GM19239 (cell line): ENCODE measurements around the gene HDHD3.

ENCODE experiments used
- DNase-seq: peaks from one replicate; pipeline ENCODE4 v3.0.0; 2011; ENCODE audit warnings: low spot score; ENCODE audit not compliant: insufficient read length
- FAIRE-seq: peaks from 2 replicates; lab custom pipeline; 2011; peaks lifted over from hg19 to GRCh38; lab: Jason Lieb, UNC

HDHD3 gene

GRCh38 chr9:113341712-113342410 is 34.9 kb downstream of the HDHD3 start:
- DNase-seq (no peak), FAIRE-seq (no peak)

DNA sequence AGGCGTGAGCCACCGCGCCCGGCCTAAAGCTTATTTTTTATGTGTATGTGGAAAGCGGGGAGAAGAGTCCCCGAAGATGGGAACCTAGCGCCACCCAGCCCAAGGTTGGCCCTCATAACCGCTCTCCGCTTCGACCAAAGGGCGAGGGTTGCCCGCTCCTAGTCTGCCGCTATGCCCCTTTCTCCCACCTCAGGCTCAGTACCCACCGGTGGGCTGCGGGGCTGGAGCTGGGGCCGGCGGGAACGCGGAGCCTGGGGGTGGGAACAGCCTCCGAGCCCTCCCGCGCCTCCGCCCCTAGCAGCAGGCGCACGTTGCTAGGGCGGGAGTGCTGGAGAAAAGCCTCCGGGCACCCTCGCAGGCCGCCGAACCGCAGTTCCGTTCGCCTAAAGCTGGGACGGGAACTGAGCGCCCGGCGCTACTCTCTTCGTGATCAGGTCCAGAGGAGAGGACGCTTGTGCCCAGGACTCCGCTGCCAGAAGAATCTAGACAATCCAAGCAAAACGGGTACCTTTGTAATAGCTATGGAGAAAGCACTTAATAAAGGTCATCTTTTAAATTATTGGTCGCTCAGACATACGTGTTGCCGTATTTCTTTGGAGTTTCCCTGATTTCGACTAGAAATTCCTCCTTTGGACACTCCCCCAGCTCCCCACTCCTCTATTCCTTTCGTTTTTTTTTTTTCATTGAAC is 36.6 kb downstream of the HDHD3 start, which contains the start of gene WDR31:
WDR31 (minus strand) TSS at position 265 of the 689 bp plus-strand sequence. CDS start 8,253 bp downstream, outside the sequence.
- FAIRE-seq, result peak; percentile 68

GRCh38 chr9:113337714-113338113 is 39.1 kb downstream of the HDHD3 start:
- DNase-seq (no peak), FAIRE-seq (no peak)

More for the DNA sequence above, 36.6 kb downstream of the HDHD3 start, which contains the start of gene WDR31:
- DNase-seq, result peak; percentile 89

DNA sequence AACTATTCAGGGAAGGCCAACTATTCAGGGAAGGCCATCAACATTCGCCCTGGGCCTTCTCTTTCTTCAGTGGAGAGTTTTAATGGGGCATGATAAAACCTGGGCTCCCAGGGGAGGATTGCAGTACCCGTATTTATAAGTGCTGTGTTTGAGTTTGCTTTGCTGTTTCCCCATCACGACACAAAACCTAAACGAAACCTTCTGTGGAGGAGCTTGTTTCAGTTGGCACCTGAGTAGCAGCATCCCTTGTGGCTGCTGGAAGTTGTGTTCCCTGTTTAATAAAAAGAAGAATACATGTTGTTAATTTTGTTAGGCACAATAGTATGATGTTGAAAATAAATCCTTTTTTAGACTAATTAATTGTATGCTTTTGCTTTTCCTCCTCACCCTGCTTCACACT is 45.0 kb downstream of the HDHD3 start:
- FAIRE-seq (no peak), DNase-seq (no peak)

GRCh38 chr9:113328045-113328782 is 48.6 kb downstream of the HDHD3 start:
- FAIRE-seq, result no peak

DNA sequence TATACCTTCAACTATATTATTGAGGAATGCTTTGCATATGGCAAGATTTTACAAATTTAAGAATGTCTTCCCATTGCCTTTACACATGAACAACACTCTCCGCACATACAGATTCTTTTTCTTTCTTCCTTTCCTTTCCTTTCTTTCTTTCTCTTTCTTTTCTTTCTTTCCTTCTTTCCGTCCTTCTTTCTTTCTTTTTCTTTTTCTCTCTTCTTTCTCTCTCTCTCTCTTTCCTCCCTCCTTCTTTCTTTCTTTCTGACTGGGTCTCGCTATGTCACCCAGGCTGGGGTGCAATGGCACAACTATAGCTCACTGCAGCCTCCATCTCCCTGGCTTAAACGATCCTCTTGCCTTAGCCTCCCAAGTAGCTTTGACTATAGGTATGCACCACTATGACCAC is 50.6 kb downstream of the HDHD3 start:
- DNase-seq, result no peak
- FAIRE-seq, result no peak

More at GRCh38 chr9:113328045-113328782, 48.6 kb downstream of the HDHD3 start:
- no peak for DNase-seq
